Measurements from ENCODE around the gene LRRTM2.
"Not testable (repeated sequence)": the region's sequence is repeated elsewhere in the genome, so short reads cannot be mapped to it uniquely, and the experiment has no call there.

The LRRTM2 gene, protein sequence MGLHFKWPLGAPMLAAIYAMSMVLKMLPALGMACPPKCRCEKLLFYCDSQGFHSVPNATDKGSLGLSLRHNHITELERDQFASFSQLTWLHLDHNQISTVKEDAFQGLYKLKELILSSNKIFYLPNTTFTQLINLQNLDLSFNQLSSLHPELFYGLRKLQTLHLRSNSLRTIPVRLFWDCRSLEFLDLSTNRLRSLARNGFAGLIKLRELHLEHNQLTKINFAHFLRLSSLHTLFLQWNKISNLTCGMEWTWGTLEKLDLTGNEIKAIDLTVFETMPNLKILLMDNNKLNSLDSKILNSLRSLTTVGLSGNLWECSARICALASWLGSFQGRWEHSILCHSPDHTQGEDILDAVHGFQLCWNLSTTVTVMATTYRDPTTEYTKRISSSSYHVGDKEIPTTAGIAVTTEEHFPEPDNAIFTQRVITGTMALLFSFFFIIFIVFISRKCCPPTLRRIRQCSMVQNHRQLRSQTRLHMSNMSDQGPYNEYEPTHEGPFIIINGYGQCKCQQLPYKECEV

DNA sequence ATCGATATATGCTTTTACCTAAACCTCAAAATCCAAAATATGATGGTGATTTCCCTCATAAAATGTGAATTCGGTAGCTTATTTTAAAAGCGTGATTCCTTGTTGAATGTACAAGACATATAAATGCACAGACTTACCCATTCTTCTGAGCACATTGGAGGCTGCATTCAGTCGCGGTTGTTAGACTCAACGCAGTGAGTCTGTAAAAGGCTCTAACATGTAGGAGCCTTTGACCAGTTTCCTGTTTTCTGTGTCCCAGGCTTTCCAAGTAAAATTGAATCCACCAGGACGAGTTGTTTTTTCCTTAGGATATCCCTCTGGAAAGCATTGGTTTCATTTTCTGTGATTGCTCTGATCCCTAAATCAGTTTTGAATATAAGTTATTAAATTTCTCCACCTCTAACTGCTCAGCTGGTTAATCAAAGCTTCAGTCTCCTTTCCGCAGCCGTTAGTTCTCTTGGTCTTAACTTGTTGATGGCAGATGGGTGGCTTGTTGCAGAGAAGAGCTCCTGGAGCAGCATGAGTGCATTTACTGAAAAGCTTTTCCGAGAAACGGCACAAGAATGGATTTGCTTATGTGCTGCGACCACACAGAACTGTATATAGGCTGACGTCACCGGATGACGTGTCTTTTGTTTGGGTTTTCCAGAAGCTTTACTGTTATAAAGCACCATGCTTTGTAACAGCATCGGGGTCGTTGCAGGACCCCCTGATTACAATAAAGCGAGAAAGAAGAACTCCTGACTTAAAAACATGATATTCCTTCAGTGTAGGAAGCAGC, at the start of gene LRRTM2:
TSS of gene LRRTM2 (minus strand) at position 565 of the 781 bp plus-strand sequence. CDS start at position 141, 424 bp downstream.
- peak; percentile 81 for DNase-seq

DNA sequence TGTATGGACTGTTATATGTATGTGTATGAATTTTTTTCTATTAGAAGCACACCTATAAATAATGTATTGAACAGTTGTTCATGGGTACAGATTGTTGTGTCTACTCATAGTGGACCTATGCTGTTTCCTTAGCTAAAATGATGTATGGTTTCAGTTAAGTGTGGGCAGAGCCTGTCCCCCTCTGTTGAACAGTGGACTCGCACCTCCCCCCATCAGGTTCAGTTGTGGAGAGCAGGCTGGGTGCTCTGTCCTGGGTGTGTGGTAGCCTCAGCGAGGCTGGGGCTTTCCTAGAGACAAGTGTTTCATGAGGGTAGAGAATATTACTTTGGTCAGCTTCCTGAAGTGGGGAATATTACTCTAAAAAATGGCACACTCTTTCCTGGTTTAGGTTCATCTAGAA, 47.4 kb upstream of the LRRTM2 start:
- DNase-seq: no peak

DNA sequence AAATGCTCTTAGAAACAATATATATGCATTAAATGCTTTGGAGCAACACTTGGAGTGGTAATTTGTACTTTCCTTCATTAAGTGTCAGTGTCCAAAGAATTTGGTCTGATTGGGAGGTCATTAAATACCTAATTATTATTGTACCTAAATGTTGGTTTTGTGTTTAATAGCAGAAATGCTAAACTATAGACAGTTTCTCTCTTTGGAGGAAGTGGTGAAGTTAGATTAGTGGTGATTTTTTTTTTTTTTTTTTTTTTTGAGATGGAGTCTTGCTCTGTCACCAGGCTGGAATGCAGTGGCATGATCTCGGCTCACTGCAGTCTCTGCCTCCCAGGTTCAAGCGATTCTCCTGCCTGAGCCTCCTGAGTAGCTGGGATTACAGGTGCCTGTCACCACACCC, 46.2 kb upstream of the LRRTM2 start:
- not testable (repeated sequence) for DNase-seq

DNA sequence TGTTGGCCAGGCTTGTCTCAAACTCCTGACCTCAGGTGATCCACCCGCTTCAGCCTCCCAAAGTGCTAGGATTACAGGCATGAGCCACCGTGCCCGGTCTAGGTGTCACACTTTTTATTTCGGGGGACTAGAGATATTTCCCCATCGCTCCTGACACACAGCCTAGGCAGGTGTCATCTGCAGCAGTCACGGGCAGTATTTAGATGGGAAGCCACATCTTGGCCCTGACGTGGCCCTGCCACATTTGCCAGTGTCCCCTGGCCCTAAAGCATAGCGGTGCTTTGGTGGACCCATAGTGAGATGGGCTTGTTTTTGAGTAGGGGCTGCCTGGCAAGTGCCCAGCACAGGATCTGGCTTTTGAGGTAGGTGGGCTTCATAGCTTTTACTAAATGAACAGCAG, 45.0 kb upstream of the LRRTM2 start:
- no peak for DNase-seq

DNA sequence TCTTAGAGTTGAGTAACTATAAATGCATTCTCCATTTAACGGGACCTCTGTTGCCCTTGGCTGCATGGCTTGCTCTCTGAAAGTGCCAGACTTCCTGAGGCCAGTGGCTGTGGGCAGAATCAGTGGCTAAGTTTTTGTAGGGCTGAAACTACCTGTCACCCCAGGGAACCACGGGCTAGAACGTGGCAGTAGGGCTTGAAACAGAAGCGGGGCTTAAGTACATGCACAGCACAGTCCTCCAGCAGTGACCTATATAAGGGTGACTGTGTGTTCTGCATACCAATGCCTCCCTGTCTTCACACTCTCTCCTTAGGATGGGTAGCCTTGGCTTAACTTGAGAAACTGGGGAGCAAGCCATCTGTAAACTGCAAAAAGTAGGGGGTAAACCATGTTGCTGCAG, 43.6 kb upstream of the LRRTM2 start:
- DNase-seq: no peak

DNA sequence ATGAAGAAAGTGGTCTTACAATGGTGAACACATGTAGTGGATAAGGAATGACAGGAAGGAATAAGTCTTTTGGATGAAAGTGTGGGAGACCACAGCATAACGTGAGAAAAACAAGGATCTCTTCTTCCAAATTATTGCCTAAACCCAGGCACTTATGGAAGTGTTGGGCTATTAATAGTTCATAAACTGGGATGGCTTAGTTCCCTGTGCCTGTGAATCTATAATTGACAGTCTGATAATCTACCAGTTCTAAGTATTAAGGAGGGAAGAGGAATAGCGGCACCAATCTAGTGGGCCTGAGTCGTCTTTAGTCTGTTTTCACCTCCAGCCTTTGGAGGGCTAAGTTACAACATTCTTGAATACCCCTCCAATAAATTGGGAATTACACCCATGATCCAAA, 39.2 kb upstream of the LRRTM2 start:
- DNase-seq: no peak

DNA sequence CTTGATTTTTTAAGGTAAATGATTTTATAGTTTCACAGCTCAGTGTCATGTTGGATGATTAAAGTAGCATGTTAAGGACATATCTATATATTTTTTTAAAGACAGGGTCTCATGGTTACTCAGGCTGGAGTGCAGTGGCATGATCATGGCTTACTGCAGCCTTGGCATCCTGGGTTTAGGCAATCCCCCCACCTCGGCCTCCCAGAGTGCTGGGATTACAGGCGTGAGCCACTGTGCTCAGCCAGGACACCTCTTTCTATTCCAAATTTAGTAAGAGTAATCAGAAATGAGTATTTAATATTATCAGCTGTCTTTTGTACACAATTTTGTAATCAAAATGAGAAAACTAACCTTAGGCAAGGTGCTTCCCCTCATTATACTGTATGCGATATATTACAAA, 38.6 kb upstream of the LRRTM2 start:
- DNase-seq: no peak

DNA sequence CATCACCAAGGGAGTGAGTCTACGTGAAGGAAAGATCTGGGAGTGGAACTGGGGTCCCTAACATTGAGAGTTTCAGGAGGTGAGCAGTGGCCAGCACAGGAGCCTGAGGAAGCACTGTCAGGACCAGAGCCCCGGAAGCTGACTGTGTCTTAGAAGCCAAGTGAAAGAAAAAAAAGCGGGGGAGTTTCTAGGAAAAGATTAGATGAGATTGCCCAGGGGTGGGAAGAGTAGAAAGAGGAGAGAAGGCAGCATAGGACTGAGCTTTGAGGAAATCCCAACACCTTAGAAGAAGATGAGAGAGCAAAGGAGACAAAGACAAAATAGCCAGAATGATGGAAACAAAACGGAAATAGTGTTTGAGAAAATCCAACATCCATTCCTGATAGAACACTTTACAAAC, 37.0 kb upstream of the LRRTM2 start:
- no peak for DNase-seq

DNA sequence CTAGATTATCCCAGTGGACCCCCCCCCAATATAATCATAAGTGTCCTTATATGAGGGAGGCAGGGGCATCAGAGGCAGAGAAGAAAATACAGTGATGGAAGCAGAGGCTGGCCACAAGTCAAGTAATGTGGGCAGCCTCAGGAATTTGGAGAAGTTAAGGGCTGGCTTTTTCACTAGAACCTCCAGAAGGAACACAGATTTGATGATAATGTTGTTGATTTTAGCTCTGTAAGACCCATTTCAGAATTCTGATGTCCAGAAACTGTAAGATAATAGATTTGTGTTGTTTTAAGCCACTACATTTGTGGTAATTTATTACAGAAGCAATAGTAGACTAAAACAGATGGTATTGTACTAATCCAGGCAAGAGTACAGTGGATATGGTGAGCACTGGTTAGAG, 36.3 kb upstream of the LRRTM2 start:
- DNase-seq: no peak

DNA sequence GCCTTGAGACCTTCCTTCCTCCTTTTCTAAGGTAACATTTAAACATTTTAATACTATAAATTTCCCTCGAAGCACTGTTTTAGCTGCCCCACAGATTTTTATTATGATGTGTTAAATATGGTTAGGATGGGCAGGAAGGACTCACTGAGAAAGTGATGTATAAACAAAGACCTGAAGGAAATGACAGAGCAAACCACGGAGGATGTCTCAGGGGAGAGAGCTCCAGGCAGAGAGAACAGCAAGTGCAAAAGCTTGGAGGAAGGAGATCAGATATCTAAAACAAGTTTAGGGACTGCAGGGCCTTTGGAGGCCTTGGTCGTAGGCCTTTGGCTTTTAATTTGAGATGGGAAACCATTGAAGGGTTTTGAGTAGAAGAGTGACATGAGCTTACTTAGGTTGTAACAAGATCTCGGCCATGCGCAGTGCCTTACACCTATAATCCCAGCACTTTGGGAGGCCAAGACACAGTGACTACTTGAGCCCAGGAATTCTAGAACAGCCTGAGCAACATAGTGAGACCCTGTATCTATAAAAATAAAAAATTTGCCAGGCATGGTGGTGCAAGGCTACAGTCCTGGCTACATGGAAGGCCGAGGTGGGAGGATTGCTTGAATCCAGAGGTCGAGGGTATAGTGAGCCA, 35.5 kb upstream of the LRRTM2 start:
- DNase-seq: no peak

DNA sequence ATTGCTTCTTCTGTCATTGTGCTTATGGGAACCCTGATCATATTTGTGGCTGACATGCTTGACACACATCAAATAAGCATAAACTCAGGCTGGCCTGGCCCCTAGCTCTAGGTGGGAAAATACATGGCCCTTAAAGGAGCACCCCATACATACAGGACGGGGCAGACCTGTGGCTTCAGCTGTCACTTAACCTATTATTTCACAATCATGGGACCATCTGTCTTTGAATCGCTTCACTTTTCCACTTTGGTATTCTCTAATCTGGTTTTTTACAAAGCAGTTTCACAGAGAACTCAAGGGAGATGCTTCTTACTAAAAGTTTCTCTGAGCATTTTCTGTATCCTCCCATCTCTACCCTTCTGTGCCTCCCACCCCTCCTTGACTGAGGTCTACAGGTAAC, 34.6 kb upstream of the LRRTM2 start:
- DNase-seq: no peak

DNA sequence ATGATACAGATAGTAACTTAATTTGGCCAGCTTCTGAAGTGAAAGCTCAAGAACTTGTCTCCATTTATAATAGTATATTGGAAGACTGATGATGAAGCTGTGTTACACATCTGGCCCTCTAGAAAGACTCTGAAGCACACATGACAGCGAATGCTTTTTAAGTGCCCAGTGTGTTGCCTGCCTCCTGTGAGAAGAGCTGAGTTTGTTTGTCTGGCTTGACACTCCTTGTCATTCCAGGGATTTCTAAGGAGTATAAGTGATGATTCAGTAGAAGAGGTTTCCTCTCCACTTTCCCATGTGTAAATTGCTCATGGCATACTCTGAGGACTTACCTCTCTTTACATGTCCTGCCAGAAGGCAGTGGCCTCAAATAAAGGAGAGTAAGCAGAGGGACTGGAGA, 30.4 kb upstream of the LRRTM2 start:
- no peak for DNase-seq

DNA sequence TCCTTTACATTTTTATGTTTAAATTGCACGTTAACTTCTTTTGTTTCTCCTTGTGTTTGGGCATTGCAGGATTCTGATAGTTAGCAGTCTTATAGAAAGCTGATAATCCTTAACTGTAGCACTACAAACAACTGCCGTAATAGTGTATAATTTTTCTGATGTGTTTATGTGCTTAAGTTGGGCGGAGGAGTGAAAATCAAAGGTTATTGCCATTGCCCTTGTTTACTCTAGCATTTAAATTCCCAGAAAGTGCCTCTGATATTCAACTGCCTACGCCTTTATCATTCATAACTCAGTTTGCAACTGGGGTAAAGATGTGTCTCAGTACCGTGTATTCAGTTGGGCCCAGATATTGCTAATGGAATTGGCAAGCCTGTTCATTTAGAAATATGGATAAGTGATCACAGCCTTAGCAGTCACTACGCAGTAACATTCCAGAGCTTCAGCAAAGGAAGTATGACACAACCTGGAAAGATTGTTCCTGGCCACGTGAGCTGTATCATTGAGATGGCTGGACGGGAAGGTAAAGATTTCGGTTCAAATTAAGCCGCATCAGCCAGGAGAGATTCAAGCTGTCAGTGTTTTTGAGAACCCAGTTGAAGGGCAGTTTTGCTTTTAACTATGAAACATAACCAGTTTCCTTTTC, 28.1 kb upstream of the LRRTM2 start:
- DNase-seq: peak; percentile 43

DNA sequence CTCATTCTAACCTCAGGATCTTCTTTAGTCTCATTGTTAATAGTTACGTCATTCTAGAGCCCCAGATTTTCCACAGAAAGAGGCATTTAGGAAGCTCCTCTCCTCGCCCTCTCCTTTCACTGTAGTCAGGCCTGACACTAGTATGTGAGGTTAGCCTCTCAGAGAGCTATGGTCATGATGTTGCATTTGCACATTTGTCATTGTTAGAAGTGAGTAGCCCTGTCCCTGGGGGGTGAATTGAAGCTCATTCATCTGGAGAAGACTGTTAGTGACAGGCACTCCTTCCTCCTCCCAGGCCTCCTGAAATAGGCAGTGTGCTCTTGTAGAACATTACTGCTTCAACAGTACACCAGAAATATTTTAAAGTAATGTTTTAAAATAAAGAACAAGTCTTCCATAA, 26.6 kb upstream of the LRRTM2 start:
- no peak for DNase-seq

DNA sequence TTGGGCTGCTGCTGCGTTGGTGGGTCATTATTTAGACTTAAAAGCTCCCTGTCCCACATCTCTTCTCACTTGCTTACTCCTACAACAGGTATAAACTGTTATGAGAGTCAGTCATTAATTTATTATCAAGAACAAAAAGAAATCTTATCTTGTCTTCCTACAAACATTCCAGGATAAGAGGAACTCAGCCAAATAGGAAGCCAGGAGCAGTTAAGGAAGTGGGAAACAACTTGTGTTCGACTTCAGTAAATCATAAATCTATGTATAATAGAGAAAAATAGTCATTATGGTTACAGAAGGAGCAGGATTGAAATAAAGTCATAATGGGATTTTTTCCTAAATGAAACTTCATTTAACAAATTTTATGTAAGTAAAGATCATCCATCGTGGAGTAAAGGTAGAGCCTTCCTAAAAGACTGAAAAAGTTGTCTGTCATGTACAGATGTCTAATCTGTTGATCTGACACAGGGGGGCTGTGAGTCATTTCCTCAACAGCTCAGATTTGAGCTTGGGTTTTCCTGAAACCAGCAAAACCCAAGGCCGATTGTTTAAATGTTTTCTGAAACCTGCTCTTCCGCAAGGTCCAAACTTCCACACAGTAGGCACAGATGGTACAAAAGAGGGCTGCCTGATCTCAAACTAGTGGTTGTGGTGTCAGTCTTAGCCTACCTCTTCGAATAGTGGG, 25.3 kb upstream of the LRRTM2 start:
- no peak for DNase-seq

DNA sequence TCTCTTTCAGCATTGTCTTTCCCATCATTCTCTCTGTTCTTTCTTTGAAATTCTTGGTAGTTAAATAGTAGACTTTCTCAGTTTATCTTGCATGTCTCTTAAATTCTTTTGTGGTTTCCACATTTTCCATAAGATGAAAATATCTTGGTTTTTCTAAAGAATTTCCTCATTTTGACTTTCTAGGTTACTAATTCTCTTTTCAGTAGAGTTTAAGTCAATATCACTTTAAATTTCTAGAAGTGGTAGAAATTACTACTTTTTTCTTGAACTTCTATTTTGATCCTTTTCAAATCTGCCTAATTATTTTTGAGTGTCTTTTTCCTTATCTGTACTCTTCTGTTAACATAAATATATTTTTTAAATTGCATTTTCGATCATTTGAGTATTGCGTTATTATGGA, 23.6 kb upstream of the LRRTM2 start:
- DNase-seq: no peak

DNA sequence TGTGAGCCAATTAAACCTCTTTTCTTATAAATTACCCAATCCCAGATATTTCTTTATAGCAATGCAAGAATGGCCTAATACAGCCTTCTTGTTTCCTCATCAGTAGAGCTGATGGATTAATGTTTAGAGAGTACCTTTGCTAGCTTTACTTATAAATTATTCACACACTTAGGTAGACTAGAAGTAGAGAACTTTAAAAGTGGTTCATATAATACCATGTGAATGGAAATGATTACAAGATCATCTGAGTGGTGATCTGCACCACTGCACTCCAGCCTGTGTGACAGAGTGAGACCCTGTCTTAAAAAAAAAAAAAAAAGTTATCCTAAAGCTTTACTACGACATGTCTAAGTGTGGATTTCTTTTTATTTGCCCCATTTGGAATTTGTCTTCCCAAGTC, 23.2 kb upstream of the LRRTM2 start:
- DNase-seq: no peak

DNA sequence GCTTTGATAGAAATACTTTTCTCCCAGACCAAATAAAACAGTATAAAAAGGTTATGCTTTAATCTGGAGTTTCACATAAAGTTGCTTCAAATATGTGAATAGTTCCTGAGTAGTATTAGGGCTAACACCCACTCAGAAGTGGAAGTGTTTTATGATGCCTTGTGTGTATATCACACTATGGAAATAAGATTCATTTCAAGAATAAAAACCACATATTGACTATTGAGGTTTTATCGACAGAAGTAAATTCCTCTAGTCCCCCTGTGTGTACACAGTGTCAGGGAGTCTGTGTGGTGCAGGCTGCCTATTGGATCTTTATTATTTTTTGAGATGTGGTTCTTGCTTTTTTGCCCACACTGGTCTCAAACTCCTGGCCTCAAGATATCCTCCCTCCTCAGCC, 20.8 kb upstream of the LRRTM2 start:
- no peak for DNase-seq

DNA sequence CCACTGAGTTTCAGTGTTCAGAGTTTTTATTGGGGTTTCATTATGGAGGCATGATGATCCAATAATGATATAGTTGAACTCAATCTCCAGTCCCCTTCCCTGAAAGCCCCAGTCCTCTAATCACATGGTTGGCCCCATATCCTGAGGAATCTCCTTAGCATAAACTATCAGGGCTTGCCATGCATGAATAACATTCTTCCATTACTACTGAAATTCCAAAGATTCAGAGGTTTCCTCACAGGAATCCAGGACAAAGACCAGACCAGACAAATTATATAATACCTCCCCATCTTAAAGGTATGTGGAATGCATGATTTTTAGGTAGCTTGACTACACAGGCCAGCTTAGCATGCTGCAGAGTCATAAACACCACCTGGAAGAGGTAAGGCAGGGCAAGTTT, 15.5 kb upstream of the LRRTM2 start:
- no peak for DNase-seq

DNA sequence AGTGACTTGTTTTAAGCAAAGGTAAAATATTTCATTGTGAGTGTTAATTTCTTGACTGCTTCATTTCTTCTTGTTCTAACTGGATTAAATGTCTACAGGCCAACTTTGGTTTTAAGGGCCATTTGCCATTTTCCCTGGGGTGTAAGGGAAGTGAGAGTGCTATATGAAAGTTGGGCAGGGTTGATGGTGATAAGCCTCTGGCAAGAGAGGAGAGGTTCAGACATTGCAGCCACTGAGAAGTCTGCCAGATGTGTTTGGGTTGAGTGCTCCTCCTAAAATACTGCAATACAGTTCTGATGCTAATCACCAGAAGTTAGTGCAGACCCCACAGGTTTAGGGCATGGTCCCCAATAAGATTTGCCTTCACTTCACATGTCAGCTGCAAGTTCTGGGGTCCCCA, 14.9 kb upstream of the LRRTM2 start:
- DNase-seq: no peak

DNA sequence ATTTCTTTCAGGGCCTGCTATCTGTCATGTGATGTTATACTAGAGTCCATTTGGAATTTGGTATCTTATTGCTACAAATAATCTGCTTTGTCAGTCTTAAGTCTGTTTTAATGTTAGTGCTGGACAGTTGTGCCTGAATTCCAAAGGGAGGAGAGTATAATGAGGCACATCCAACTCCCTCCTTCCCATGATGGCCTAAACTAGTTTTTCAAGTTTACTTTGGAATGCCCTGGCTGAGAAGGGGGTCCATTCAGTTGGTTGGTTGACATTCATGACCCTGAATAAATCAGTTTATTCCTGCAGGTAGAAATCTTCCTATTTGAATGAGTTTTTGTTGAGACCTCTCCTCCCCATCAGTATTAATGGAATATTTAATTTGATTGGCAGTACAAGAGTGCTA, 9.4 kb upstream of the LRRTM2 start:
- no peak for DNase-seq

DNA sequence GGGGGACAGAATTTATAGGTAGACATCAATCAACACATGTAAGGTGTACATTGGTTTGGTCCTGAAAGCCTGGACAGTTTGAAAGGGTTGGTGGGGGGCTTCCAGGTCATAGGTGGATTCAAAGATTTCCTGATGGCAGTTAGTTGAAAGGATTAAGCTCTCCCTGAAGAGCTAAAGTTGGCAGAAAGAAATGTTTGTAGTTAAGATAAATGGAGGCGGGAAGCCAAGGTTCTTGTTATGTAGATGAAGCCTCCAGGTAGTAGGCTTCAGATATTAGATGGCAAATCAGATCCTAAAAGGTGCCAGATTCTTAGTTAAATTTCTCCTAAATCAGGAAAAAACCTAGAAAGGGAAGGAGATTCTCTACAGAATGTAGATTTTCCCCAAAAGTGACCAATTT, 9.0 kb upstream of the LRRTM2 start:
- no peak for DNase-seq

DNA sequence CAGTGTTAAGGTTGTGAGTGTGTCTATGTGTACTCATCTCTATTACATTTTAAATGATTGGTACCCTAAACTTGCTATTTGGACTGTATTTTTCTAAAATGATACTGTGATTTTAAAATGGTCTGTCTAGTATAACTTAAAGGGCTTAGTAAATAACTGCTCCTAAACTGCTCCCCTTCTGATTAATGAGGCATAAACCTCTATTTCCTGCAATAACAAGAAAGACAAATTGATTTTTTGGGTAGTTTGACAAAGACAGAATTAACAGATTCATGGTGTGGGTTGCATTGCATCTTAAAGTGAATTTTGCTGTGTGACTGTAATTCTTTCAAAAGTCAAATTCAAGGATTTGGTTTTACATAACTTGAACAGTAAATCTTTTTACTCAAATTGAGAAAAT, 8.1 kb upstream of the LRRTM2 start:
- DNase-seq: no peak

All from femur (tissue), 1 donor.